HG02870 (cell line): Measurements from ENCODE around the gene NPR1.

Source experiments
- ATAC-seq: cut with Tn5 transposase; IDR thresholded peaks from one replicate; pipeline ENCODE4 v1.9.1; 2021; ENCODE audit warnings: mild to moderate bottlenecking, moderate library complexity; ENCODE audit not compliant: unreplicated experiment

Gene NPR1

GRCh38 chr1:153677718-153678518 lies 570 bp upstream of the NPR1 start:
- no peak for ATAC-seq

- ATAC-seq, result no peak
These were observed 1.0 kb downstream of the NPR1 start for GRCh38 chr1:153679337-153680119.

GRCh38 chr1:153680120-153680403 lies 1.6 kb downstream of the NPR1 start:
- no peak for ATAC-seq

- ATAC-seq, result no peak
These were observed 4.2 kb downstream of the NPR1 start for GRCh38 chr1:153682730-153683129.

GRCh38 chr1:153683854-153684253 lies 5.4 kb downstream of the NPR1 start:
- no peak for ATAC-seq

GRCh38 chr1:153684892-153685291 lies 6.4 kb downstream of the NPR1 start:
- ATAC-seq, result no peak

GRCh38 chr1:153685544-153686340 lies 7.3 kb downstream of the NPR1 start:
- ATAC-seq, result no peak

GRCh38 chr1:153687346-153688125 lies 9.0 kb downstream of the NPR1 start:
- ATAC-seq, result no peak

GRCh38 chr1:153688276-153688675 lies 9.8 kb downstream of the NPR1 start:
- no peak for ATAC-seq

GRCh38 chr1:153688736-153689328 lies 10.3 kb downstream of the NPR1 start:
- ATAC-seq, result no peak

GRCh38 chr1:153693466-153693865 lies 15.0 kb downstream of the NPR1 start:
- ATAC-seq, result no peak

GRCh38 chr1:153696741-153697140 lies 18.3 kb downstream of the NPR1 start:
- no peak for ATAC-seq

- no peak for ATAC-seq
These were observed 18.9 kb downstream of the NPR1 start for GRCh38 chr1:153697191-153698019.

- ATAC-seq, result no peak
These were observed 19.8 kb downstream of the NPR1 start for GRCh38 chr1:153698020-153698922.

GRCh38 chr1:153698923-153699714 lies 20.6 kb downstream of the NPR1 start:
- no peak for ATAC-seq

GRCh38 chr1:153699768-153700167 lies 21.3 kb downstream of the NPR1 start:
- ATAC-seq, result no peak

GRCh38 chr1:153705484-153705883 lies 27.0 kb downstream of the NPR1 start:
- no peak for ATAC-seq

- no peak for ATAC-seq
These were observed 32.5 kb downstream of the NPR1 start for GRCh38 chr1:153711026-153711425.
